Heart left ventricle (tissue), 16 donors: ENCODE data around the gene DAZAP1. TPM values are rescaled to one million over a fixed set of nuclear protein-coding genes. Genes with fewer than 3 reads are reported as not detected.
A peak's percentile ranks its signal among the peaks of the same experiment; 100 is the strongest.

ENCODE experiments used
- ATAC-seq, 4 donors: fragments of 200-7000 bp; cut with Tn5 transposase; one replicate each; pipeline ENCODE4 v1.9.1; 2020 to 2022; ENCODE audit warnings: moderate library complexity in 4 of 4, mild to moderate bottlenecking in 3 of 4, moderate number of reproducible peaks in 1 of 4
- DNase-seq, 5 donors: peaks; one replicate each; pipeline ENCODE4 v3.0.0-alpha.2; 2020
- H3K27ac ChIP-seq, 12 donors: fragments of 200-600 bp; sonication (generic) in 4 of 12; one replicate each; pipeline versions ENCODE4 v1.5.0 to v1.8.0; 2016 to 2022; ENCODE audit warnings: mild to moderate bottlenecking in 2 of 12
- H3K27me3 ChIP-seq, 9 donors: fragments of 200-600 bp; sonication (generic) in 2 of 9; one replicate each; pipeline versions ENCODE4 v1.5.1 to v1.8.0; 2016 to 2022; ENCODE audit warnings: mild to moderate bottlenecking in 3 of 9
- H3K36me3 ChIP-seq, 9 donors: fragments of 200-600 bp; sonication (generic) in 2 of 9; one replicate each; pipeline versions ENCODE4 v1.5.0 to v1.8.0; 2018 to 2022; ENCODE audit warnings: mild to moderate bottlenecking in 2 of 9
- H3K4me1 ChIP-seq, 12 donors: fragments of 200-600 bp; sonication (generic) in 4 of 12; one replicate each; pipeline versions ENCODE4 v1.5.0 to v1.8.0; 2016 to 2022; ENCODE audit warnings: mild to moderate bottlenecking in 3 of 12
- H3K4me3 ChIP-seq, 12 donors: fragments of 200-600 bp; sonication (generic) in 4 of 12; one replicate each; pipeline versions ENCODE4 v1.5.0 to v1.8.0; 2017 to 2022; ENCODE audit warnings: mild to moderate bottlenecking in 9 of 12, moderate library complexity in 4 of 12
- H3K9me3 ChIP-seq, 12 donors: fragments of 200-600 bp; sonication (generic) in 4 of 12; one replicate each; pipeline versions ENCODE4 v1.5.0 to v1.8.0; 2016 to 2022; ENCODE audit warnings: mild to moderate bottlenecking in 1 of 12
- POLR2A ChIP-seq, 2 donors: fragments of 450-650 bp; IDR thresholded peaks; one replicate each; pipeline ENCODE4 v1.6.1; 2017; ENCODE audit warnings: antibody characterized with exemption in 2 of 2, mild to moderate bottlenecking in 2 of 2, moderate library complexity in 2 of 2
- WGBS, 4 donors: extraction: QIAGEN DNeasy Blood & Tissue Kit in 2 of 4; methylation state at CpG; one replicate each; pipeline versions ENCODE4 v1.1.5 to v1.1.7; 2013 to 2018; 5-methylcytosine and 5-hydroxymethylcytosine counted together
- intact Hi-C, 10 donors: fragments of 100-400 bp; cut with DNase I; formaldehyde crosslinking; loops; one replicate each; pipeline versions ENCODE4 v1.11.1 to v1.14.2; 2022
- polyA plus RNA-seq, 2 donors: library from polyadenylated mRNA; stranded (reverse); fragments of 200-250 nt; gene quantifications; one replicate each; pipeline ENCODE4 v1.2.3, GENCODE V29; 2013
- total RNA-seq, 9 donors: library from RNA; depleted of rRNA in 2 of 9; stranded (reverse); fragments of >200 nt in 2 of 9; fragmentation: NEBNext Ultra II Directional in 3 of 9; extraction: Animal tissue kit (Norgen Biotek cat#: 25700) in 3 of 9; gene quantifications; one replicate each; pipeline versions ENCODE4 v1.1.0 to v1.2.4, GENCODE V29; 2016 to 2023
- TF ChIP-seq, protein P1 (sequence below), 12 donors: fragments of 200-600 bp; sonication (generic) in 4 of 12; IDR thresholded peaks; one replicate each; pipeline versions ENCODE4 v1.5.0 to v1.8.0; 2018 to 2022; ENCODE audit warnings: antibody characterized with exemption in 12 of 12, mild to moderate bottlenecking in 5 of 12
- donor health status: ischemic (EF 13 %, LVEDD 7.1; RV severe dilation, severe dysfunction).
- donor health status: healthy with polysubstance abuse.
- donor health status: DM: no; HTN: yes; CAD: no.
- donor health status: DM: no; HTN: no; CAD: no.
- donor health status: ischemic (EF 25% LVEDD 6.9; RV normal size, moderate dysfunction).
- donor health status: ischemic (EF 25% LVEDD 5.7; RV mildly dilated, moderate dysfunction).
- donor health status: healthy.
- donor health status: DM: yes; HTN: yes; CAD: no.
- donor health status: ischemic (EF 35%, LVEDD 5.7; RV mildly dilated, moderate dysfunction).
- donor health status: nonischemic (EF 11% LVEDD 7.7; RV severe dilation, severe dysfunction).
- donor health status: DM: yes; HTN: yes; CAD: no.
- donor health status: PGD.
- donor health status: ischemic (EF 29% LVEDD 5.4; RV normal size, mild dysfunction).
- donor health status: nonischemic (EF 23%, LVEDD 6.1; RV moderate dilation, normal function).

Gene DAZAP1
- total and polyA plus RNA-seq, 11 donors: 36.8 to 128 (median 78.5) TPM

DNA sequence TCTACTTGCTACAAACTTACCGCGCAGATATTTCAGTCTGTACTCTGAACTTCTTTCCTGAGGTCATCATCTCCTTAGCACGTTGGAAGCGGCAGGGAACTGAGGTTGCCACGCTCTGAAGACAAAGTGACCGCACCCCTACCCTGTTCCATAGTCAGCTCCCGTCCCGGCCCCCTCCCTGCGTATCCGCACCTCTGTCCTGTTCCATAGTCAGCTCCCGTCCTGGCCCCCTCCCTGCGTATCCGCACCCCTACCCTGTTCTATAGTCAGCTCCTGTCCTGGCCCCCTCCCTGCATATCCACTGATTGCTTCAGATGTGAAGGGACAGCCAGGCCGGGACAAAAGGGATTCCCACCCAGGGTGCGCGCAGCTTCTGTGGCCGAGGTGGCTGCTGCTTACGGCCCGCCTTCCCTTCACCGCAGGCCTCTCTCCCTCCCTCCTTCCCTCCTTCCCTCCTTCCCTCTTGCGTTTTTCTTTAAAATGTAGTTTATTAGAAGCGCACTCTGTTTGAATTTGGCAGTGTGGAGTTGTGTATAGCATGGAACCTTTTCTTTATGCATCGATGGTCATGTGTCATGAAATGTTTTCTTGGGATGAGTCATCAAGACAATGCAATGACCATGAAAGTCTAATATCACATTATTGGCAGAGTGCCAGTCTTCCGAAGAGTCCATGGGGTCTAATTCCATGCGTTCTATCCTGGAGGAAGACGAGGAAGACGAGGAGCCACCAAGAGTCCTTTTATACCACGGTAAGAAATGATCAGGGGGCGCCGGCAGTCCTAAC lies 45.6 kb upstream of the DAZAP1 start:
- peaks cover 0 to 94% (median 78%) of the 10 kb centered on the region in 9 donors for H3K36me3 ChIP-seq
- H3K27ac ChIP-seq: peak overlapping the region in 11 of 12 donors; percentile 37 to 86 (median 61)
- ATAC-seq (peak; percentile 24 to 40 (median 32)), DNase-seq (no peak)
- H3K4me3 ChIP-seq: peak overlapping the region in 7 of 12 donors; percentile 18 to 50 (median 37)
- WGBS, 4 donors: 66 to 77% (median 70%) methylated on average over 30 of the region's 30 CpGs
- H3K27me3 ChIP-seq: no peaks in the 10 kb centered on the region
- H3K9me3 ChIP-seq: no peaks in the 10 kb centered on the region
- intact Hi-C loops: no loop called here
- H3K4me1 ChIP-seq: peaks cover 0 to 42% (median 18%) of the 10 kb centered on the region in 12 donors
- TF ChIP-seq, protein P1, sequence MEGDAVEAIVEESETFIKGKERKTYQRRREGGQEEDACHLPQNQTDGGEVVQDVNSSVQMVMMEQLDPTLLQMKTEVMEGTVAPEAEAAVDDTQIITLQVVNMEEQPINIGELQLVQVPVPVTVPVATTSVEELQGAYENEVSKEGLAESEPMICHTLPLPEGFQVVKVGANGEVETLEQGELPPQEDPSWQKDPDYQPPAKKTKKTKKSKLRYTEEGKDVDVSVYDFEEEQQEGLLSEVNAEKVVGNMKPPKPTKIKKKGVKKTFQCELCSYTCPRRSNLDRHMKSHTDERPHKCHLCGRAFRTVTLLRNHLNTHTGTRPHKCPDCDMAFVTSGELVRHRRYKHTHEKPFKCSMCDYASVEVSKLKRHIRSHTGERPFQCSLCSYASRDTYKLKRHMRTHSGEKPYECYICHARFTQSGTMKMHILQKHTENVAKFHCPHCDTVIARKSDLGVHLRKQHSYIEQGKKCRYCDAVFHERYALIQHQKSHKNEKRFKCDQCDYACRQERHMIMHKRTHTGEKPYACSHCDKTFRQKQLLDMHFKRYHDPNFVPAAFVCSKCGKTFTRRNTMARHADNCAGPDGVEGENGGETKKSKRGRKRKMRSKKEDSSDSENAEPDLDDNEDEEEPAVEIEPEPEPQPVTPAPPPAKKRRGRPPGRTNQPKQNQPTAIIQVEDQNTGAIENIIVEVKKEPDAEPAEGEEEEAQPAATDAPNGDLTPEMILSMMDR (IDR thresholded peaks at IDR 0.05): no peak
- no peak for TF ChIP-seq POLR2A (IDR thresholded peaks at IDR 0.05)

DNA sequence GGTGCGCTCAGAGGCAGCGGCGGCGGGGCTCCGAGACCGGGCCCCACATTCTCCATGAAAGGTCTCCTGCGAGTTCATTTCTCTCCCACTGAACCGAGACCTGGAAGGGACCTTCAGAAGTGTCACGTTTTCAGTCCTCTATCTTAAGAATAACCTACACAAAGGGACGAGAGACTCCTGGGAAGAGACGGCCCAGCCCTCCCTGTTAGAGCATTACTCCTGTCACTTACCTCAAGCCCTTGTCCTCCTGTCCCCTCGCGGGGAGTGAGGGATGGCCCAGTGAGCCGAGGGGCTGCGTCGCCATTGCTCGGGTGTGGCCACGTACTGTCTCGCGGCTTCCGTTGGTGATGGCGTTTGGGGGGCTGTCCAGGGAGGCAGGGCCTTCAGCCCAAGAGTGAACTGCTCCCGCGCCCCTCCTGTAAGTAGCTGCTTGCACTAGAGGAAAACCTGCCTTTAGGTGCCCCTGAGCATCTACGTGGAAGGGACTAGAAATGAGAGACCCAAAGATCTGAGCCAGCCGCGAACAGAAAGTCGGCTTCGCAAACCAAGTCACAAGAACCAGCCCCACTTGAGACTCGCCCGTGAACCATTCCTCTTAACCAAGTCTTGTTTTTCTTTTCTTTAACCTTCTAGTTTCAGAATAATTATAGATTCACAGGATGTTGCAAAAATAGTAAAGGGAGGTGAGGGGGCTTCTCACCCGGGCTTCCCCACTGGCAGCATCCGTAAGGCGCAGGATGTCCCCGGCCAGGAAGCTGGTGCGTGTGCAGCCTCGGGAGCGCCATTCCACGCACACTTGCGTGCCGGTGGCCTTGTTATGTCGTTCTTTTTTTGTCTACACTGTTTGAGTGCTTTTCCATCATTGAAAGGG lies 44.8 kb upstream of the DAZAP1 start:
- H3K27ac ChIP-seq: peak overlapping the region in 6 of 12 donors; percentile 37 to 86 (median 62)
- 86 to 93% (median 90%) methylated on average over 40 to 42 of the region's 42 CpGs for WGBS, 4 donors
- TF ChIP-seq POLR2A (IDR thresholded peaks at IDR 0.05): no peak
- TF ChIP-seq, protein P1 (IDR thresholded peaks at IDR 0.05): no peak
- DNase-seq: no peak
- no peaks in the 10 kb centered on the region for H3K9me3 ChIP-seq
- no peaks in the 10 kb centered on the region for H3K27me3 ChIP-seq
- ATAC-seq: no peak
- intact Hi-C loops: no loop called here
- H3K4me1 ChIP-seq: peaks cover 0 to 44% (median 17%) of the 10 kb centered on the region in 12 donors
- peak overlapping the region in 1 of 12 donors; percentile 48 for H3K4me3 ChIP-seq
- peaks cover 0 to 94% (median 78%) of the 10 kb centered on the region in 9 donors for H3K36me3 ChIP-seq

DNA sequence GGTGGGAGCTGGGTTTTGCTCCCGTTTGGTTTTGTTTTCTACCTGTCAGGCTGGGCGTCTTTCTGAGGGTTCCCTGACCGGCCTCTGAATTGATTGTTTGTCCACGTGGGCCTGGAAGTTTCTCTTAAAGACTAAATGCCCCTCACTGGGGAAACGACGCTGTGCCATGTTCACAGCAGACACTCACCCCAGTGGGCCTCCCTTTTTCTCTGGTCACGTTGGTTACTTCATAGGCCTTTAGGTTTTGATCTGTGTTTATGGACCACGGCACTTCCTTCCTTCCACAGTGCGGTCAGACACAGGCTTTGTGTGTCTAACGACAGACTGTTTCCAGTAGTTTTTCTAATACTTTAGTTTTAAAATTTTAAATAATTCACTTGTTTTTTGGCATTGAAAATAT lies 43.8 kb upstream of the DAZAP1 start:
- H3K9me3 ChIP-seq: no peaks in the 10 kb centered on the region
- DNase-seq (no peak), ATAC-seq (no peak)
- peaks cover 0 to 46% (median 17%) of the 10 kb centered on the region in 12 donors for H3K4me1 ChIP-seq
- intact Hi-C loops: no loop called here
- 81 to 90% (median 86%) methylated on average over 10 of the region's 10 CpGs for WGBS, 4 donors
- peaks cover 0 to 94% (median 77%) of the 10 kb centered on the region in 9 donors for H3K36me3 ChIP-seq
- H3K27ac ChIP-seq: peak overlapping the region in 1 of 12 donors; percentile 3
- TF ChIP-seq POLR2A (IDR thresholded peaks at IDR 0.05): no peak
- TF ChIP-seq, protein P1 (IDR thresholded peaks at IDR 0.05): no peak
- no peaks in the 10 kb centered on the region for H3K27me3 ChIP-seq
- H3K4me3 ChIP-seq: peak overlapping the region in 1 of 12 donors; percentile 9
